GM19395 (cell line): Measurements from ENCODE around the gene C9orf78.
A peak's percentile ranks its signal among the peaks of the same experiment; 100 is the strongest.
"Not testable (repeated sequence)": the region's sequence is repeated elsewhere in the genome, so short reads cannot be mapped to it uniquely, and the experiment has no call there.

Experiments
- ATAC-seq: cut with Tn5 transposase; IDR thresholded peaks from one replicate; pipeline ENCODE4 v1.9.1; 2021; ENCODE audit warnings: mild to moderate bottlenecking, moderate library complexity; ENCODE audit not compliant: unreplicated experiment

Gene C9orf78

GRCh38 chr9:129814432-129815223 is 20.4 kb downstream of the C9orf78 start:
- ATAC-seq, result no peak

GRCh38 chr9:129813661-129814060 is 21.4 kb downstream of the C9orf78 start:
- no peak for ATAC-seq

- ATAC-seq, result no peak
These were observed 22.7 kb downstream of the C9orf78 start for GRCh38 chr9:129812385-129812784.

- no peak for ATAC-seq
These were observed 23.1 kb downstream of the C9orf78 start for GRCh38 chr9:129811967-129812363.

- no peak for ATAC-seq
These were observed 24.3 kb downstream of the C9orf78 start for GRCh38 chr9:129810788-129811187.

- no peak for ATAC-seq
These were observed 25.0 kb downstream of the C9orf78 start for GRCh38 chr9:129810116-129810515.

- ATAC-seq, result no peak
These were observed 25.7 kb downstream of the C9orf78 start for GRCh38 chr9:129809346-129809745.

GRCh38 chr9:129806061-129806460 is 29.0 kb downstream of the C9orf78 start:
- ATAC-seq, result no peak

GRCh38 chr9:129803676-129804060 is 31.4 kb downstream of the C9orf78 start:
- ATAC-seq, result peak; percentile 15

- ATAC-seq, result peak; percentile 91
These were observed 32.0 kb downstream of the C9orf78 start, which contains the start of gene TOR1B for GRCh38 chr9:129802833-129803675. TOR1B (plus strand) TSS chr9:129803184; CDS start chr9:129803213, 29 bp downstream.

GRCh38 chr9:129801504-129801903 is 33.6 kb downstream of the C9orf78 start:
- ATAC-seq, result no peak

- ATAC-seq, result no peak
These were observed 36.1 kb downstream of the C9orf78 start for GRCh38 chr9:129798973-129799372.

- not testable (repeated sequence) for ATAC-seq
These were observed 39.0 kb downstream of the C9orf78 start for GRCh38 chr9:129796029-129796428.

- ATAC-seq, result no peak
These were observed 40.5 kb downstream of the C9orf78 start for GRCh38 chr9:129794549-129794948.

GRCh38 chr9:129786481-129786880 is 48.6 kb downstream of the C9orf78 start:
- ATAC-seq, result no peak

- no peak for ATAC-seq
These were observed 49.2 kb downstream of the C9orf78 start for GRCh38 chr9:129785866-129786265.

- ATAC-seq, result not testable (repeated sequence)
These were observed 50.1 kb downstream of the C9orf78 start for GRCh38 chr9:129784970-129785369.

GRCh38 chr9:129783516-129784361 is 51.3 kb downstream of the C9orf78 start:
- ATAC-seq, result no peak

GRCh38 chr9:129781981-129782380 is 53.1 kb downstream of the C9orf78 start:
- ATAC-seq, result no peak

GRCh38 chr9:129781131-129781530 is 53.9 kb downstream of the C9orf78 start:
- no peak for ATAC-seq
